ENCODE measurements around the gene MASP1. TPM values are rescaled to one million over a fixed set of nuclear protein-coding genes. Genes with fewer than 3 reads are reported as not detected.

MASP1 gene
- total RNA-seq, 1 experiment from 2014 or later: 1.0 TPM

- Histone ChIP-seq H3K4me2 (ENCODE audit: insufficient read depth, insufficient read length, low read length) (no peak overlapping the region), H2BK20ac (ENCODE audit: low read depth, low read length, poor library complexity, severe bottlenecking) (no peak overlapping the region), H3T11ph (ENCODE audit: low read length) (no peak overlapping the region), H3K18ac (ENCODE audit: insufficient read length, low read depth, low read length) (no peak overlapping the region), H3K79me1 (ENCODE audit: insufficient read depth, low read depth, low read length, poor library complexity, severe bottlenecking) (no peaks in the 10 kb centered on the region), H2AFZ (ENCODE audit: low read length) (no peak overlapping the region), H4K5ac (ENCODE audit: insufficient read length, low read depth, low read length) (no peak overlapping the region), H3K27ac (ENCODE audit: insufficient read length, low read depth, low read length) (no peak overlapping the region), H3K9ac (ENCODE audit: extremely low read depth, insufficient read length, low read length) (no peak overlapping the region), H3K23ac (ENCODE audit: insufficient read length, low read depth, low read length) (no peak overlapping the region), H4K8ac (replicated peaks; ENCODE audit: insufficient read length, low read depth, low read length) (no peak overlapping the region), H3K4ac (ENCODE audit: low read depth, low read length) (no peak overlapping the region), H3K27me3 (ENCODE audit: insufficient read depth, low read length) (no peaks in the 10 kb centered on the region), H3K4me1 (ENCODE audit: insufficient read depth, low read length) (no peaks in the 10 kb centered on the region), H2AK5ac (ENCODE audit: insufficient read length, low read length) (no peak overlapping the region), H2BK12ac (ENCODE audit: insufficient read length, low read depth, low read length) (no peak overlapping the region), H2BK15ac (ENCODE audit: low read depth, low read length) (no peak overlapping the region), H3K23me2 (ENCODE audit: insufficient read length, low read depth, low read length, poor library complexity, severe bottlenecking) (no peaks in the 10 kb centered on the region), H3K9me3 (ENCODE audit: control insufficient read depth, low read depth, low read length) (no peaks in the 10 kb centered on the region), H3K79me2 (ENCODE audit: insufficient read depth, low read length) (no peaks in the 10 kb centered on the region), H2BK120ac (ENCODE audit: low read depth, low read length, poor library complexity, severe bottlenecking) (no peak overlapping the region), H4K91ac (ENCODE audit: insufficient read length, low read depth, low read length) (no peak overlapping the region), H3K56ac (ENCODE audit: insufficient read length, low read depth, low read length) (no peak overlapping the region), H3K14ac (ENCODE audit: insufficient read depth, low read length) (no peak overlapping the region), H2BK5ac (ENCODE audit: insufficient read length, low read length) (no peak overlapping the region), H4K20me1 (ENCODE audit: control insufficient read depth, insufficient read depth, insufficient read length) (no peaks in the 10 kb centered on the region)
- peaks cover 6 to 7% of the 10 kb centered on the region in 2 experiments for H3K4me1 Mint-ChIP-seq
- no peak overlapping the region for H3K27ac Mint-ChIP-seq
- no peak for TF ChIP-seq CTCF (conservative IDR thresholded peaks at IDR 0.05)
- WGBS (ENCODE audit: extremely low coverage, insufficient read length, low lambda C conversion rate): no CpG with 5 or more reads among the region's 4 CpGs
- H3K9me3 Mint-ChIP-seq: peaks cover 0 to 4% of the 10 kb centered on the region in 2 experiments; a peak in 1 of 5 replicates
- H3K36me3 Mint-ChIP-seq (ENCODE audit: insufficient read depth in 1 of 3, low read depth in 3 of 3): peaks cover 1 to 4% (median 4%) of the 10 kb centered on the region in 3 experiments; a peak in 3 of 7 replicates
- peaks cover 4% of the 10 kb centered on the region for H3K27me3 Mint-ChIP-seq (ENCODE audit: low read depth)
- DNase-seq: no peak
- H3K4me3 Mint-ChIP-seq: no peak overlapping the region
These were observed 8.1 kb upstream of the MASP1 start for GRCh38 chr3:187299611-187300010.

Measured in H9 (cell line).